GM21576 (cell line): ENCODE data around the gene AP1M1.
"Not testable (repeated sequence)": the region's sequence is repeated elsewhere in the genome, so short reads cannot be mapped to it uniquely, and the experiment has no call there.

Experiments used
- ATAC-seq: cut with Tn5 transposase; IDR thresholded peaks from one replicate; pipeline ENCODE4 v1.9.1; 2021; ENCODE audit warnings: mild to moderate bottlenecking, moderate library complexity; ENCODE audit not compliant: unreplicated experiment

The AP1M1 gene

DNA sequence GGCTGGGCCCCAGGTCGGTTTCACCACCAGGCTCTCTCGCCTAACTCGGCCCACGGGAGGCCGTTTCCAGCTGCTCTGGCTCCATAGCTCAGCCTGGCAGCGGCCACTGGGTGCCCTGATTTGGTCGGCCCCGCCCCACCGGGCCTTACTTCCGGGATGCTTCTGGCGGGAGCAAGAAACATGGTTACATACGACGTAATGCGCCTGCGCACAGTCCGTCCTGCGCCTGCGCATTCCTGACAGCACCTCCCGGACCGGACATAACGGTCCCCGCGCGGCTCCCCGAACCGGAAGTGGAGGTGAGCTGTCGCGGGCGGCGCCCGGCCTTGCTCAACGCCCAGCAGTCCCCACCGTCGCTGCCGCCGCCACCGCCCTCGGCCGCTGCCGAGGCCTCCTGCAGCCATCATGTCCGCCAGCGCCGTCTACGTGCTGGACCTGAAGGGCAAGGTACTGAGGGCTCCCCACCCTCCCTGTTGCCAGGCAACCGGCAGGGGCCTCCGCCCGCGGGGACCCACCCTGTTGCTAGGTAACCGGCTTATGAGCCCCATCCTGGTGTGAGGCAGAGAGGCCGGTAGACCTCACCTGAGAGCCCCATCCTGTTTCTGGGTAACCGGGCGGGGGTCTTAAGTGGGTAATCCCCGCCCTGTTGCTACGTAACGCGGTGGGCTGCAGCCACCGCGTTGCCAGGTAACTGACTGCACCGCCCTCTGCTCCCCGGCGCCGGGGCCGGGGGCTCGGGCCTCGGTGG lies at the start of gene AP1M1:
AP1M1 (plus strand) TSS at position 290 of the 748 bp plus-strand sequence; CDS start at position 406, 116 bp downstream.
- ATAC-seq, result peak; percentile 72

- ATAC-seq, result no peak
Observed at GRCh38 chr19:16148443-16149229, 49.1 kb upstream of the AP1M1 start.

GRCh38 chr19:16153582-16154336 lies 44.0 kb upstream of the AP1M1 start:
- ATAC-seq, result no peak

GRCh38 chr19:16154557-16154956 lies 43.2 kb upstream of the AP1M1 start:
- ATAC-seq, result no peak

- ATAC-seq, result no peak
Observed at GRCh38 chr19:16155128-16155527, 42.6 kb upstream of the AP1M1 start.

DNA sequence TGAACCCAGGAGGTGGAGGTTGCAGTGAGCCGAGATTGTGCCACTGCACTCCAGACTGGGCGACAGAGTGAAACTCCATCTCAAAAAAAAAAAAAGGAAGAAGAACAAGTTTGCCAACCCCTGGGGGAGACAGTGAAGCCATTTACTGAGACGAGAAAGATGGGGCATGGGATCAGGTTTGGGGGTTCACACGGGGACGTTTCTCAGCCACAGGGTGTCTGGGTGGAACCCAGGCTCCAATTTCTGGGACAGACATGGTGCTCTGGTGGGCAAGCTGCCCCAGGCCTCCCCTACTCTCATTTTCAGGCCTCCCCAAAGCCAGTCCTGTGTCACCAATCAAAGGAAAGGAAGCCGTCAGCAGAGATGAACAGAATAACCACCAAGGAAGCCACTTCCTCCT lies 40.8 kb upstream of the AP1M1 start:
- no peak for ATAC-seq

GRCh38 chr19:16157601-16158000 lies 40.1 kb upstream of the AP1M1 start:
- no peak for ATAC-seq

- ATAC-seq, result no peak
Observed at GRCh38 chr19:16159655-16160054, 38.1 kb upstream of the AP1M1 start.

GRCh38 chr19:16160445-16160942 lies 37.2 kb upstream of the AP1M1 start:
- no peak for ATAC-seq

DNA sequence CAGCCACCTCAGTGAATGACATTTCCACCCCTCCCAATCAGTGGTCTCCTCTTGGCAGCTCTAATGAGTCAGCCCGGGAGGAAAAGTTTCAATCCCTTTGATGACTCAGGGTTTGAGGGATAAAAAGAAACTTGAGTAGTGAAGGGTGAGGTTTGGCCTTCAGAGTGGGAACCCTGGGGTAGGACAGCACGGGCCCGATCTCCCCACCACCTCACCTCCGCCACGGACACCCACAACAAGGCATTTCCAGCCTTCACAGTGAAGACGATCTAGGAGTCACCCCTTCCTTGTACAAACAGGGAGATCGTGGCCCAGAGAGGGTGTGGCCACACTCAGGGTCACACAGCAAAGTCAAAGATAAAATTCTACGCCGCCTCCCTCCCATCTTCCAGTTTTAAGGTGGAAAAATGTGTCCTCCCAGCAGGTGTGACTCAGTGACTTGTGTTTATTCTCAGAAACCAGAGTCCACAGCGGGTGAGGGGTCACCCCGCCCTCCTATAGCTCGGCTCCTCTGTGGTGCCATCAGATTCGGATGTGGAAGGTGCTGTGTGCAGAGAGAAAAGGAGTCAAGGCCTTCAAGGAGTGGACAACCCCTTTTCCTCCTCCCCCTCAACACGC lies 36.7 kb upstream of the AP1M1 start:
- no peak for ATAC-seq

- no peak for ATAC-seq
Observed at GRCh38 chr19:16161840-16162239, 35.9 kb upstream of the AP1M1 start.

DNA sequence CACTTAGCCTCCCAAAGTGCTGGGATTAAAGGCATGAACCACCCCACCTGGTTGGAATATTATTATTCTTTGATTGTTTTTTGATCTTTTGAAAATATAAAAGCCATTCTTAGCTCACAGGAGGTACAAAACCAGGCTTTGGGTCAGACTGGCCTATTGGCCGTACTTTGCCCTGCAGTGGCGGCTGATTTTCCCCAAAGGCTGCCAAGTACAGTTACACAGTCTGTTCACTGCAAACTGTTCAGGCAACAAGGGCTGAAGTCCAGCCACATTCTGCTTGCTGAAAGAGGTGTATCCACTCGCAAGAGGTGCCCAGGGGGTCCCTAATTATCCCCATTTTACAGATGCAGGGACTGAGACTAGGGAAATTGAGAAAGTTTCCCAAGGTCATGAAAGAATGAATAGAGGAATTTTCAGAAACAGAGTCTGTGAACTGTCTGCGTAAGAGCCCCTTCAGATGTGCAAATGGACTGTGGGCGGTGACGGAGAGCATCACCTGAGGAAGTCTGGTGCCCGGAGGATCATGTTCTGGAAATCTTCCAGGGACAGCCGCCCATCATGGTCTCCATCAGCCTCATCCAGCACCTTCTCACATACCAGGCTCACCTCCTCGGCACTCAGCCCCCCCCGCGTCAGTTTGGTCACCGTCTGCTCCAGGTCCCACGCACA lies 33.4 kb upstream of the AP1M1 start:
- no peak for ATAC-seq

- ATAC-seq, result no peak
Observed at GRCh38 chr19:16166417-16166816, 31.3 kb upstream of the AP1M1 start.

DNA sequence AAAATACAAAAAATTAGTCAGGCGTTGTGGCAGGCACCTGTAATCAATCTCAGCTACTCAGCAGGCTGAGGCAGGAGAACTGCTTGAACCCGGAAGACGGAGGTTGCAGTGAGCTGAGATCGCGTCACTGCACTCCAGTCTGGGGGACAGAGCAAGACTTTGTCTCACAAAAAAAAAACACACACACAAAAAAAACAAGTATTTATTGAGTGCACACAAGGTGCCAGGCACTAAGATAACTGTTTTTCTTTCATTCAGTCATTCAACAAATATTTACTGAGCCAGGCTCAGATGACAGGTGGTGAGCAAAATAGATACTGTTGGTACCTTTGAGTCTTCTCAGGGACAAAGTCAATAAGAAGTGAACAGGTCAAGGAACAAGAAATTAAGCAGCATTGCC lies 30.7 kb upstream of the AP1M1 start:
- ATAC-seq, result no peak

DNA sequence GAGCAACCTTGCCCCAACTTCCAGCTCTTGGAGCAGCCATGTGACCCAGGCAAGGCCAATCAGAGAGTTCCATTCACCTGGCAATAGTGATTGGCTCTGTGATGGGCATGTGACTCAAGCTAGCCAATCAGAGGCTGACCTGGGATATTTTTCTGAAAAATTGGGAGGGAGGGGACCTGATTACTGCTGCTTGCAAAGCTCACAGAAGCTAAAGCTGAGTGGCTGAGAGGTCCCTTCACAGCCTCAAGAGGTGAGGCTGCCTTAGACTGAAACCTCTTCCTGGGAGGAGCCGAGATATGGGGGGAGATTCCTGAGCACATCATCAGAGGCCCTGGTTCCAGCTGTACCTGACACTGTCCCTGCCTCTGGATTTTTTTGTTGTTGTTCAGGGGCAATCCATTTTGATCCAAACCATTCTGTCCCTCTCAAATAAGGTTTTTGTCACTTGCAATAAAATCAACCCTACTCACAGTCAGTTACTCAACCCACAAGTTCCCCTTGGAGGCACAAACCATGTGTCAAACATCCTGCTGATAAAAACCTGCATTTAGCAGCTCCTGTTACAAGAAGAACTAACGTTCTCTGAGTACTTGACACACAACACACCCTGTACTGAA lies 29.1 kb upstream of the AP1M1 start:
- no peak for ATAC-seq

GRCh38 chr19:16170134-16170533 lies 27.6 kb upstream of the AP1M1 start:
- ATAC-seq, result no peak

DNA sequence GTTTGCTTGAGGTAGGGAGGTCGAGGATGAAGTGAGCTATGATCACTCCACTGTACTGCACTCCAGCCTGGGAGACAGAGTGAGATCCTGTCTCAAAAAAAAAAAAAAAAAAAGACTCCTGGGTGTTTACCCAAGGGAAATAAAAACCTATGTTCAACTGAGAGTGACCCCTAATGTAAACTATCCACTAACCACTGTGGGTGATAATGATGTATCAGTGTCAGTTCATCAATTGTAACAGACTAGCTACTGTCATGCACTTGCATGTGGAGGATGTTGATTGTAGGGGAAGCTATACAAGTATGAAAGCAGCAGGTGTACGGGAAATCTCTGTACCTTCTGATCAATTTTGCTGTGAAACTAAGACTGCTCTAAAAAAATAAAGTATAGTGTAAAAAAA lies 21.8 kb upstream of the AP1M1 start:
- ATAC-seq, result no peak

GRCh38 chr19:16178866-16179265 lies 18.8 kb upstream of the AP1M1 start:
- not testable (repeated sequence) for ATAC-seq

GRCh38 chr19:16180611-16181010 lies 17.1 kb upstream of the AP1M1 start:
- ATAC-seq, result no peak

DNA sequence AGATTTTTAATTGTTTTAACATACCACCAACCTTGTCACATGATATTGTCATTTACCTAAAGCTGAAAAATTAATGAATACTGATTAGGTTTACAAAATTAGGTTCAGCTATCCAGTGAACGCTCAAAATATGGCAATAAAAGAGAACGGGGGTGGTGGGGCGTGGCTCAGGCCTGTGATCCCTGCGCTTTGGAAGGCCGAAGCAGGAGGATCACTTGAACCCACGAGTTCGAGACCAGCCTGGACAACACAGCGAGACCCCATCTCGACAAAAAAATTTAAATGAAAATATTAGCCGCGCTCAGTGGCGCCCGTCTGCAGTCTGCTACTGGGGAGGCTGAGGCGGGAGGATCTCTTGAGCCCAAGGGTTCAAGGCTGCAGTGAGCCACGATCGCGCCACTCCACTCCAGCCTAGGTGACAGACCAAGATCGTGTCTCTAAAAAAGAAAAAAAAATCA lies 13.0 kb upstream of the AP1M1 start:
- no peak for ATAC-seq
